WERI-Rb-1 (cell line): ENCODE measurements around the gene CORO2A.

ENCODE experiments used
- DNase-seq: peaks from one replicate; pipeline ENCODE4 v3.0.0-alpha.2; 2020
- H3K27ac ChIP-seq: fragments of 250-450 bp; sonication (Bioruptor Pico); 2 replicates; pipeline ENCODE4 v1.5.1; 2020; ENCODE audit warnings: mild to moderate bottlenecking, moderate library complexity
- H3K27me3 ChIP-seq: fragments of 250-450 bp; sonication (Bioruptor Pico); 2 replicates; pipeline ENCODE4 v1.5.1; 2021; ENCODE audit warnings: mild to moderate bottlenecking, low read depth, moderate library complexity; ENCODE audit not compliant: insufficient read depth, severe bottlenecking
- H3K36me3 ChIP-seq: fragments of 250-450 bp; sonication (Bioruptor Pico); 2 replicates; pipeline ENCODE4 v1.5.1; 2020; ENCODE audit warnings: mild to moderate bottlenecking, moderate library complexity
- H3K4me3 ChIP-seq: 2 replicates; pipeline ENCODE4 v1.5.1; 2011; ENCODE audit warnings: low read depth, mild to moderate bottlenecking, control low read depth, low read length
- H3K9me3 ChIP-seq: fragments of 250-450 bp; sonication (Bioruptor Pico); 2 replicates; pipeline ENCODE4 v1.5.1; 2021; ENCODE audit warnings: mild to moderate bottlenecking, moderate library complexity; ENCODE audit not compliant: severe bottlenecking
- TF ChIP-seq, protein P1 (sequence below): IDR thresholded peaks from 2 replicates; pipeline ENCODE4 v1.5.1; 2011; ENCODE audit warnings: low read depth, mild to moderate bottlenecking, control low read depth, inconsistent platforms, low read length

The CORO2A gene

GRCh38 chr9:98210435-98210834, 18.0 kb upstream of the CORO2A start:
- Histone ChIP-seq H3K4me3 (no peak overlapping the region), H3K27ac (no peak overlapping the region)
- TF ChIP-seq, protein P1, sequence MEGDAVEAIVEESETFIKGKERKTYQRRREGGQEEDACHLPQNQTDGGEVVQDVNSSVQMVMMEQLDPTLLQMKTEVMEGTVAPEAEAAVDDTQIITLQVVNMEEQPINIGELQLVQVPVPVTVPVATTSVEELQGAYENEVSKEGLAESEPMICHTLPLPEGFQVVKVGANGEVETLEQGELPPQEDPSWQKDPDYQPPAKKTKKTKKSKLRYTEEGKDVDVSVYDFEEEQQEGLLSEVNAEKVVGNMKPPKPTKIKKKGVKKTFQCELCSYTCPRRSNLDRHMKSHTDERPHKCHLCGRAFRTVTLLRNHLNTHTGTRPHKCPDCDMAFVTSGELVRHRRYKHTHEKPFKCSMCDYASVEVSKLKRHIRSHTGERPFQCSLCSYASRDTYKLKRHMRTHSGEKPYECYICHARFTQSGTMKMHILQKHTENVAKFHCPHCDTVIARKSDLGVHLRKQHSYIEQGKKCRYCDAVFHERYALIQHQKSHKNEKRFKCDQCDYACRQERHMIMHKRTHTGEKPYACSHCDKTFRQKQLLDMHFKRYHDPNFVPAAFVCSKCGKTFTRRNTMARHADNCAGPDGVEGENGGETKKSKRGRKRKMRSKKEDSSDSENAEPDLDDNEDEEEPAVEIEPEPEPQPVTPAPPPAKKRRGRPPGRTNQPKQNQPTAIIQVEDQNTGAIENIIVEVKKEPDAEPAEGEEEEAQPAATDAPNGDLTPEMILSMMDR, result no peak

GRCh38 chr9:98209530-98209929, 17.1 kb upstream of the CORO2A start:
- TF ChIP-seq, protein P1, result no peak
- peaks cover 6% of the 10 kb centered on the region; the same call in 1 of the 2 replicates for H3K36me3 ChIP-seq

More at GRCh38 chr9:98210435-98210834, 18.0 kb upstream of the CORO2A start:
- Histone ChIP-seq H3K27me3 (no peaks in the 10 kb centered on the region), H3K36me3 (peaks cover 6% of the 10 kb centered on the region; the same call in 1 of the 2 replicates), H3K9me3 (no peaks in the 10 kb centered on the region)
- DNase-seq, result no peak

DNA sequence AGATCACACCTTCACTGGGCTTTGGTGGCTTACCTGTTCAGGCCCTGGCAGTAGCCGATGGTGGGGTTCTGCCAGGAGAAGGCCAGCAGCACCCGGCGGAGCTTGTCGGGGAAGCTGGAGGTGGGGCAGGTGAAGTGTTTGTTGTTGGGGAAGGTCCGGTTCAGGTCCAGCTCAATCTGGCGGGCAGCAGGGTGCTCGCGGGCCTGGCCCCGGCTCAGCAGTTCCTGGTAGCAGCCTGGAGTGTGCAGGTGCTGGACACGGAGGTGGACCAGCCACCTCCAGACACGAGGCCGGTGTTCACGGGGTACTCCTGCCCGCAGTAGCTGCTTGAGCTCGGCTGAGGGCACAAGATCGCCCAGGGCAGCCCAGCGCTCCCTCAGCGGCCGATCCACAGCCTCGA, 16.2 kb upstream of the CORO2A start:
- Histone ChIP-seq H3K4me3 (no peak overlapping the region), H3K27me3 (no peaks in the 10 kb centered on the region), H3K27ac (no peak overlapping the region), H3K36me3 (peaks cover 4% of the 10 kb centered on the region; the same call in 1 of the 2 replicates), H3K9me3 (no peaks in the 10 kb centered on the region)
- TF ChIP-seq, protein P1, result no peak
- DNase-seq, result no peak

More at GRCh38 chr9:98209530-98209929, 17.1 kb upstream of the CORO2A start:
- H3K9me3 ChIP-seq, result no peaks in the 10 kb centered on the region
- H3K27ac ChIP-seq, result no peak overlapping the region
- no peaks in the 10 kb centered on the region for H3K27me3 ChIP-seq
- DNase-seq, result no peak
- no peak overlapping the region for H3K4me3 ChIP-seq

DNA sequence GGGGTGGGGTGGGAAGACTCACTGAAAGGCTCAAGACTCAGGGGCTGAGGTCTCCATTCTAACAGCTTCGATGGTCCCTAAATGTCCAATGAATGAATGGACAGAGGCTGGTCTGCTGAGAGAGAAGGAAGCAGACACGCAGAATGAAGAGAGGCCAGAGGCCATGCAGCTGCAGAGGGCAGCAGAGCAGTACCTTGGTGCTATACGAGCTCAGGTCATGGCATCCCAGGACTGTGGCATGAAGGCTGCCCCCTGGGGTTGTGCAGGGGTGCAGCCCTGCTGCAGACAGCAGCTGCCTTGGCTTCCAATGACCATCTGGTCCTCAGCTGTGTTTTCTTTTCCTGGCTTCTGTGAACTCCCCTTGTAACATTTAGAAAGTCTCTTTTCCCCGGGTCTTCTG, 15.2 kb upstream of the CORO2A start:
- H3K9me3 ChIP-seq, result no peaks in the 10 kb centered on the region
- TF ChIP-seq, protein P1, result peak; percentile 61
- no peak overlapping the region for H3K4me3 ChIP-seq
- H3K27ac ChIP-seq, result no peak overlapping the region
- no peaks in the 10 kb centered on the region; the same call in 1 of the 2 replicates for H3K36me3 ChIP-seq
- no peaks in the 10 kb centered on the region for H3K27me3 ChIP-seq
- DNase-seq, result no peak

GRCh38 chr9:98206754-98207153, 14.3 kb upstream of the CORO2A start:
- Histone ChIP-seq H3K27ac (no peak overlapping the region), H3K27me3 (no peaks in the 10 kb centered on the region), H3K4me3 (no peak overlapping the region), H3K9me3 (no peaks in the 10 kb centered on the region), H3K36me3 (no peaks in the 10 kb centered on the region; the same call in 1 of the 2 replicates)
- TF ChIP-seq, protein P1, result no peak
- DNase-seq, result no peak

- Histone ChIP-seq H3K27me3 (no peaks in the 10 kb centered on the region), H3K36me3 (no peaks in the 10 kb centered on the region; the same call in none of the 2 replicates), H3K4me3 (no peak overlapping the region), H3K9me3 (no peaks in the 10 kb centered on the region), H3K27ac (no peak overlapping the region)
- DNase-seq, result no peak
- TF ChIP-seq, protein P1, result no peak
Observed at GRCh38 chr9:98204692-98205091, 12.3 kb upstream of the CORO2A start.
